GM23338 (cell line): ENCODE results near the gene MOCS3. TPM values are rescaled to one million over a fixed set of nuclear protein-coding genes. Genes with fewer than 3 reads are reported as not detected.

Experiments
- ATAC-seq: fragments of 200-7000 bp; cut with Tn5 transposase; 3 replicates; pipeline ENCODE4 v1.9.1; 2020
- DNase-seq: peaks from one replicate; pipeline ENCODE4 v3.0.0-alpha.2; 2015; ENCODE audit warnings: low spot score
- H2AFZ ChIP-seq: fragments of 200-600 bp; sonication (generic); 2 replicates; pipeline ENCODE4 v1.8.0; 2016; ENCODE audit warnings: antibody characterized with exemption, mild to moderate bottlenecking, moderate library complexity
- H3F3A ChIP-seq: fragments of 200-600 bp; sonication (generic); replicated peaks from 2 replicates; pipeline ENCODE4 v1.8.0; 2017; ENCODE audit warnings: antibody characterized with exemption, mixed run types, low read depth
- H3K27ac ChIP-seq: fragments of 200-600 bp; sonication (generic); 2 replicates; pipeline ENCODE4 v1.6.1; 2016; ENCODE audit warnings: low read depth
- H3K27me3 ChIP-seq: fragments of 200-600 bp; sonication (generic); 2 replicates; pipeline ENCODE4 v1.8.0; 2016; ENCODE audit warnings: mild to moderate bottlenecking, mixed run types, moderate library complexity; ENCODE audit not compliant: insufficient read depth
- H3K36me3 ChIP-seq: fragments of 200-600 bp; sonication (generic); 2 replicates; pipeline ENCODE4 v1.8.0; 2016; ENCODE audit warnings: mild to moderate bottlenecking; ENCODE audit not compliant: insufficient read depth
- H3K4me1 ChIP-seq: fragments of 200-600 bp; sonication (generic); 2 replicates; pipeline ENCODE4 v1.8.0; 2016; ENCODE audit warnings: mild to moderate bottlenecking, moderate library complexity; ENCODE audit not compliant: insufficient read depth
- H3K4me2 ChIP-seq: fragments of 200-600 bp; sonication (generic); 2 replicates; pipeline ENCODE4 v1.7.1; 2017; ENCODE audit warnings: mixed run types
- H3K4me3 ChIP-seq: fragments of 200-600 bp; sonication (generic); 2 replicates; pipeline ENCODE4 v1.6.1; 2016; ENCODE audit warnings: mixed run types
- H3K79me2 ChIP-seq: fragments of 200-600 bp; sonication (generic); replicated peaks from 2 replicates; pipeline ENCODE4 v1.8.0; 2017; ENCODE audit warnings: mild to moderate bottlenecking; ENCODE audit not compliant: insufficient read depth
- H3K9me2 ChIP-seq: fragments of 200-600 bp; sonication (generic); 2 replicates; pipeline ENCODE4 v1.8.0; 2017; ENCODE audit not compliant: insufficient read depth
- H4K20me1 ChIP-seq: fragments of 200-600 bp; sonication (generic); replicated peaks from 2 replicates; pipeline ENCODE4 v1.8.0; 2017; ENCODE audit warnings: mild to moderate bottlenecking; ENCODE audit not compliant: insufficient read depth
- H3K27ac Mint-ChIP-seq: 2 replicates; pipeline ENCODE4 v1.8.0; 2020; ENCODE audit warnings: inconsistent platforms, mild to moderate bottlenecking, moderate library complexity, mixed read lengths
- H3K27me3 Mint-ChIP-seq: 3 replicates; pipeline ENCODE4 v1.8.0; 2022; ENCODE audit warnings: low read depth, mild to moderate bottlenecking, moderate library complexity, mixed read lengths, inconsistent platforms; ENCODE audit not compliant: insufficient read depth, poor library complexity
- H3K36me3 Mint-ChIP-seq: 3 replicates; pipeline ENCODE4 v1.8.0; 2021; ENCODE audit warnings: low read depth, mild to moderate bottlenecking, inconsistent platforms, moderate library complexity, mixed read lengths
- H3K4me1 Mint-ChIP-seq: 3 replicates; pipeline ENCODE4 v1.8.0; 2020; ENCODE audit warnings: mild to moderate bottlenecking, inconsistent platforms, mixed read lengths
- H3K4me3 Mint-ChIP-seq: 3 replicates; pipeline ENCODE4 v1.8.0; 2021; ENCODE audit warnings: moderate library complexity, mild to moderate bottlenecking, inconsistent platforms, mixed read lengths
- H3K9me3 Mint-ChIP-seq: 3 replicates; pipeline ENCODE4 v1.8.0; 2020; ENCODE audit warnings: moderate library complexity, mild to moderate bottlenecking, inconsistent platforms, mixed read lengths
- CREB1 ChIP-seq: fragments of 250-450 bp; sonication (Bioruptor Pico); IDR thresholded peaks from 2 replicates; pipeline ENCODE4 v1.5.0; 2020; ENCODE audit warnings: low read depth, mild to moderate bottlenecking, moderate library complexity
- EZH2 ChIP-seq: fragments of 200-600 bp; sonication (generic); IDR thresholded peaks from one replicate; pipeline ENCODE4 v1.8.0; 2017; ENCODE audit warnings: antibody characterized with exemption, mild to moderate bottlenecking, low read depth; ENCODE audit not compliant: unreplicated experiment
- EZH2phosphoT487 ChIP-seq: fragments of 200-600 bp; sonication (generic); IDR thresholded peaks from one replicate; pipeline ENCODE4 v1.8.1; 2018; ENCODE audit warnings: antibody characterized with exemption; ENCODE audit not compliant: unreplicated experiment
- JUNB ChIP-seq: IDR thresholded peaks from one replicate; pipeline ENCODE4 v1.6.1; 2016; ENCODE audit warnings: antibody characterized with exemption; ENCODE audit not compliant: unreplicated experiment
- NANOG ChIP-seq: IDR thresholded peaks from 2 replicates; pipeline ENCODE4 v1.6.1; 2016; ENCODE audit warnings: antibody characterized with exemption, borderline replicate concordance
- POLR2AphosphoS5 ChIP-seq: IDR thresholded peaks from 2 replicates; pipeline ENCODE4 v1.6.1; 2016; ENCODE audit warnings: antibody characterized with exemption, low read depth
- STAT1 ChIP-seq: IDR thresholded peaks from one replicate; pipeline ENCODE4 v1.6.1; 2016; ENCODE audit warnings: antibody characterized with exemption; ENCODE audit not compliant: unreplicated experiment
- ZNF114 ChIP-seq: fragments of 250-450 bp; sonication (Bioruptor Pico); IDR thresholded peaks from 2 replicates; pipeline ENCODE4 v1.5.0; 2020; ENCODE audit warnings: mild to moderate bottlenecking, moderate library complexity
- ZNF331 ChIP-seq: fragments of 250-450 bp; sonication (Bioruptor Pico); IDR thresholded peaks from 2 replicates; pipeline ENCODE4 v1.5.0; 2020; ENCODE audit warnings: low read depth, mild to moderate bottlenecking, moderate library complexity
- polyA plus RNA-seq: library from polyadenylated mRNA; unstranded; fragments of >200 nt; fragmentation: Nextera tagmentation; extraction: Ambion mirVana; gene quantifications from 2 replicates; pipeline ENCODE4 v1.2.1, GENCODE V29; 2016
- total RNA-seq: library from RNA; depleted of rRNA; stranded (reverse); fragments of >200 nt; shearing (Covaris generic); gene quantifications from 2 replicates; pipeline ENCODE4 v1.2.3, GENCODE V29; 2014
- TF ChIP-seq, protein P1 (sequence below): IDR thresholded peaks from 2 replicates; pipeline ENCODE4 v1.6.1; 2016; ENCODE audit warnings: antibody characterized with exemption
- TF ChIP-seq, protein P2 (sequence below), 2 experiments: fragments of 200-600 bp in 1 of 2; sonication (generic) in 1 of 2; conservative IDR thresholded peaks; 2 replicates each; pipeline versions ENCODE4 v1.5.1 to v1.6.1; 2016 to 2017; ENCODE audit warnings: antibody characterized with exemption in 2 of 2, low read depth in 2 of 2, mild to moderate bottlenecking in 2 of 2, moderate library complexity in 1 of 2
- TF ChIP-seq, protein P3 (sequence below): fragments of 250-450 bp; sonication (Bioruptor Pico); IDR thresholded peaks from 2 replicates; pipeline ENCODE4 v1.5.0; 2020; ENCODE audit warnings: mild to moderate bottlenecking, moderate library complexity
- TF ChIP-seq, protein P4 (sequence below): IDR thresholded peaks from one replicate; pipeline ENCODE4 v1.6.1; 2018; ENCODE audit warnings: antibody characterized with exemption; ENCODE audit not compliant: unreplicated experiment

MOCS3 gene
- total and polyA plus RNA-seq, 2 experiments from 2014 or later, result 2.2 to 9.1 TPM

DNA sequence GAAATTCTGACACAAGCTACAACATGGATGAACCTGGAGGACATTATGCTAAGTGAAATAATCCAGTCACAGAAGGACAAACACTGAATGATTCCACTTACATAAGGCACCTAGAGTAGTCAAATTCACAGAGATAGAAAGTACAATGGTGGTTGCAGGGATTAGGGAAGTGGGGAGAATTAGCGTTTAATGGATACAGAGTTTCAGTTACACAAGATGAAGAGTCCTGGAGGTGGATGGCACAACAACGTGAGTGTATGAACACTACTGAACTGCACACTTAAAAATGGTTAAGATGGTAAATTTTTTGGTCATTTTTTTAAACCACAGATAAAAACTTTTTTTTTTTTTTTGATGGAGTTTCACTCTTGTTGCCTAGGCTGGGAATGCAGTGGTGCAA lies 24.7 kb downstream of the MOCS3 start:
- no peak overlapping the region for H3K4me3 Mint-ChIP-seq
- no peak for ATAC-seq
- H3K4me2 ChIP-seq, result no peak overlapping the region
- H3K27me3 ChIP-seq, result no peaks in the 10 kb centered on the region
- no peaks in the 10 kb centered on the region for H3K4me1 ChIP-seq
- H3K4me1 Mint-ChIP-seq, result peaks cover 6% of the 10 kb centered on the region; the same call in 2 of the 3 replicates
- H3K36me3 ChIP-seq, result no peaks in the 10 kb centered on the region
- H3K27ac ChIP-seq, result no peak overlapping the region
- H3K9me3 Mint-ChIP-seq, result no peaks in the 10 kb centered on the region; the same call in 2 of the 3 replicates
- H3K79me2 ChIP-seq, result no peaks in the 10 kb centered on the region
- TF ChIP-seq, protein P1, sequence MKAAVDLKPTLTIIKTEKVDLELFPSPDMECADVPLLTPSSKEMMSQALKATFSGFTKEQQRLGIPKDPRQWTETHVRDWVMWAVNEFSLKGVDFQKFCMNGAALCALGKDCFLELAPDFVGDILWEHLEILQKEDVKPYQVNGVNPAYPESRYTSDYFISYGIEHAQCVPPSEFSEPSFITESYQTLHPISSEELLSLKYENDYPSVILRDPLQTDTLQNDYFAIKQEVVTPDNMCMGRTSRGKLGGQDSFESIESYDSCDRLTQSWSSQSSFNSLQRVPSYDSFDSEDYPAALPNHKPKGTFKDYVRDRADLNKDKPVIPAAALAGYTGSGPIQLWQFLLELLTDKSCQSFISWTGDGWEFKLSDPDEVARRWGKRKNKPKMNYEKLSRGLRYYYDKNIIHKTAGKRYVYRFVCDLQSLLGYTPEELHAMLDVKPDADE, result no peak
- TF ChIP-seq EZH2, result no peak
- TF ChIP-seq ZNF331 (CRISPR knock-in tag), result no peak
- no peak for TF ChIP-seq CREB1 (CRISPR knock-in tag)
- TF ChIP-seq ZNF114 (CRISPR knock-in tag), result no peak
- no peak for TF ChIP-seq EZH2phosphoT487
- TF ChIP-seq, protein P2, sequence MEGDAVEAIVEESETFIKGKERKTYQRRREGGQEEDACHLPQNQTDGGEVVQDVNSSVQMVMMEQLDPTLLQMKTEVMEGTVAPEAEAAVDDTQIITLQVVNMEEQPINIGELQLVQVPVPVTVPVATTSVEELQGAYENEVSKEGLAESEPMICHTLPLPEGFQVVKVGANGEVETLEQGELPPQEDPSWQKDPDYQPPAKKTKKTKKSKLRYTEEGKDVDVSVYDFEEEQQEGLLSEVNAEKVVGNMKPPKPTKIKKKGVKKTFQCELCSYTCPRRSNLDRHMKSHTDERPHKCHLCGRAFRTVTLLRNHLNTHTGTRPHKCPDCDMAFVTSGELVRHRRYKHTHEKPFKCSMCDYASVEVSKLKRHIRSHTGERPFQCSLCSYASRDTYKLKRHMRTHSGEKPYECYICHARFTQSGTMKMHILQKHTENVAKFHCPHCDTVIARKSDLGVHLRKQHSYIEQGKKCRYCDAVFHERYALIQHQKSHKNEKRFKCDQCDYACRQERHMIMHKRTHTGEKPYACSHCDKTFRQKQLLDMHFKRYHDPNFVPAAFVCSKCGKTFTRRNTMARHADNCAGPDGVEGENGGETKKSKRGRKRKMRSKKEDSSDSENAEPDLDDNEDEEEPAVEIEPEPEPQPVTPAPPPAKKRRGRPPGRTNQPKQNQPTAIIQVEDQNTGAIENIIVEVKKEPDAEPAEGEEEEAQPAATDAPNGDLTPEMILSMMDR (conservative IDR thresholded peaks at IDR 0.05; ENCODE audit: low read depth in 2 of 2), result no peak
- TF ChIP-seq JUNB, result no peak
- no peak for TF ChIP-seq STAT1
- TF ChIP-seq, protein P3, sequence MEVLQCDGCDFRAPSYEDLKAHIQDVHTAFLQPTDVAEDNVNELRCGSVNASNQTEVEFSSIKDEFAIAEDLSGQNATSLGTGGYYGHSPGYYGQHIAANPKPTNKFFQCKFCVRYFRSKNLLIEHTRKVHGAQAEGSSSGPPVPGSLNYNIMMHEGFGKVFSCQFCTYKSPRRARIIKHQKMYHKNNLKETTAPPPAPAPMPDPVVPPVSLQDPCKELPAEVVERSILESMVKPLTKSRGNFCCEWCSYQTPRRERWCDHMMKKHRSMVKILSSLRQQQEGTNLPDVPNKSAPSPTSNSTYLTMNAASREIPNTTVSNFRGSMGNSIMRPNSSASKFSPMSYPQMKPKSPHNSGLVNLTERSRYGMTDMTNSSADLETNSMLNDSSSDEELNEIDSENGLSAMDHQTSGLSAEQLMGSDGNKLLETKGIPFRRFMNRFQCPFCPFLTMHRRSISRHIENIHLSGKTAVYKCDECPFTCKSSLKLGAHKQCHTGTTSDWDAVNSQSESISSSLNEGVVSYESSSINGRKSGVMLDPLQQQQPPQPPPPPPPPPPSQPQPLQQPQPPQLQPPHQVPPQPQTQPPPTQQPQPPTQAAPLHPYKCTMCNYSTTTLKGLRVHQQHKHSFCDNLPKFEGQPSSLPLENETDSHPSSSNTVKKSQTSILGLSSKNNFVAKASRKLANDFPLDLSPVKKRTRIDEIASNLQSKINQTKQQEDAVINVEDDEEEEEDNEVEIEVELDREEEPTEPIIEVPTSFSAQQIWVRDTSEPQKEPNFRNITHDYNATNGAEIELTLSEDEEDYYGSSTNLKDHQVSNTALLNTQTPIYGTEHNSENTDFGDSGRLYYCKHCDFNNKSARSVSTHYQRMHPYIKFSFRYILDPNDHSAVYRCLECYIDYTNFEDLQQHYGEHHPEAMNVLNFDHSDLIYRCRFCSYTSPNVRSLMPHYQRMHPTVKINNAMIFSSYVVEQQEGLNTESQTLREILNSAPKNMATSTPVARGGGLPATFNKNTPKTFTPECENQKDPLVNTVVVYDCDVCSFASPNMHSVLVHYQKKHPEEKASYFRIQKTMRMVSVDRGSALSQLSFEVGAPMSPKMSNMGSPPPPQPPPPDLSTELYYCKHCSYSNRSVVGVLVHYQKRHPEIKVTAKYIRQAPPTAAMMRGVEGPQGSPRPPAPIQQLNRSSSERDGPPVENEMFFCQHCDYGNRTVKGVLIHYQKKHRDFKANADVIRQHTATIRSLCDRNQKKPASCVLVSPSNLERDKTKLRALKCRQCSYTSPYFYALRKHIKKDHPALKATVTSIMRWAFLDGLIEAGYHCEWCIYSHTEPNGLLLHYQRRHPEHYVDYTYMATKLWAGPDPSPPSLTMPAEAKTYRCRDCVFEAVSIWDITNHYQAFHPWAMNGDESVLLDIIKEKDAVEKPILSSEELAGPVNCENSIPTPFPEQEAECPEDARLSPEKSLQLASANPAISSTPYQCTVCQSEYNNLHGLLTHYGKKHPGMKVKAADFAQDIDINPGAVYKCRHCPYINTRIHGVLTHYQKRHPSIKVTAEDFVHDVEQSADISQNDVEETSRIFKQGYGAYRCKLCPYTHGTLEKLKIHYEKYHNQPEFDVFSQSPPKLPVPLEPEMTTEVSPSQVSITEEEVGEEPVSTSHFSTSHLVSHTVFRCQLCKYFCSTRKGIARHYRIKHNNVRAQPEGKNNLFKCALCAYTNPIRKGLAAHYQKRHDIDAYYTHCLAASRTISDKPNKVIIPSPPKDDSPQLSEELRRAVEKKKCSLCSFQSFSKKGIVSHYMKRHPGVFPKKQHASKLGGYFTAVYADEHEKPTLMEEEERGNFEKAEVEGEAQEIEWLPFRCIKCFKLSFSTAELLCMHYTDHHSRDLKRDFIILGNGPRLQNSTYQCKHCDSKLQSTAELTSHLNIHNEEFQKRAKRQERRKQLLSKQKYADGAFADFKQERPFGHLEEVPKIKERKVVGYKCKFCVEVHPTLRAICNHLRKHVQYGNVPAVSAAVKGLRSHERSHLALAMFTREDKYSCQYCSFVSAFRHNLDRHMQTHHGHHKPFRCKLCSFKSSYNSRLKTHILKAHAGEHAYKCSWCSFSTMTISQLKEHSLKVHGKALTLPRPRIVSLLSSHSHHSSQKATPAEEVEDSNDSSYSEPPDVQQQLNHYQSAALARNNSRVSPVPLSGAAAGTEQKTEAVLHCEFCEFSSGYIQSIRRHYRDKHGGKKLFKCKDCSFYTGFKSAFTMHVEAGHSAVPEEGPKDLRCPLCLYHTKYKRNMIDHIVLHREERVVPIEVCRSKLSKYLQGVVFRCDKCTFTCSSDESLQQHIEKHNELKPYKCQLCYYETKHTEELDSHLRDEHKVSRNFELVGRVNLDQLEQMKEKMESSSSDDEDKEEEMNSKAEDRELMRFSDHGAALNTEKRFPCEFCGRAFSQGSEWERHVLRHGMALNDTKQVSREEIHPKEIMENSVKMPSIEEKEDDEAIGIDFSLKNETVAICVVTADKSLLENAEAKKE (CRISPR knock-in tag), result no peak
- TF ChIP-seq, protein P4, sequence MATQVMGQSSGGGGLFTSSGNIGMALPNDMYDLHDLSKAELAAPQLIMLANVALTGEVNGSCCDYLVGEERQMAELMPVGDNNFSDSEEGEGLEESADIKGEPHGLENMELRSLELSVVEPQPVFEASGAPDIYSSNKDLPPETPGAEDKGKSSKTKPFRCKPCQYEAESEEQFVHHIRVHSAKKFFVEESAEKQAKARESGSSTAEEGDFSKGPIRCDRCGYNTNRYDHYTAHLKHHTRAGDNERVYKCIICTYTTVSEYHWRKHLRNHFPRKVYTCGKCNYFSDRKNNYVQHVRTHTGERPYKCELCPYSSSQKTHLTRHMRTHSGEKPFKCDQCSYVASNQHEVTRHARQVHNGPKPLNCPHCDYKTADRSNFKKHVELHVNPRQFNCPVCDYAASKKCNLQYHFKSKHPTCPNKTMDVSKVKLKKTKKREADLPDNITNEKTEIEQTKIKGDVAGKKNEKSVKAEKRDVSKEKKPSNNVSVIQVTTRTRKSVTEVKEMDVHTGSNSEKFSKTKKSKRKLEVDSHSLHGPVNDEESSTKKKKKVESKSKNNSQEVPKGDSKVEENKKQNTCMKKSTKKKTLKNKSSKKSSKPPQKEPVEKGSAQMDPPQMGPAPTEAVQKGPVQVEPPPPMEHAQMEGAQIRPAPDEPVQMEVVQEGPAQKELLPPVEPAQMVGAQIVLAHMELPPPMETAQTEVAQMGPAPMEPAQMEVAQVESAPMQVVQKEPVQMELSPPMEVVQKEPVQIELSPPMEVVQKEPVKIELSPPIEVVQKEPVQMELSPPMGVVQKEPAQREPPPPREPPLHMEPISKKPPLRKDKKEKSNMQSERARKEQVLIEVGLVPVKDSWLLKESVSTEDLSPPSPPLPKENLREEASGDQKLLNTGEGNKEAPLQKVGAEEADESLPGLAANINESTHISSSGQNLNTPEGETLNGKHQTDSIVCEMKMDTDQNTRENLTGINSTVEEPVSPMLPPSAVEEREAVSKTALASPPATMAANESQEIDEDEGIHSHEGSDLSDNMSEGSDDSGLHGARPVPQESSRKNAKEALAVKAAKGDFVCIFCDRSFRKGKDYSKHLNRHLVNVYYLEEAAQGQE, result no peak
- no peak for TF ChIP-seq POLR2AphosphoS5
- no peak for TF ChIP-seq NANOG
- H3K27ac Mint-ChIP-seq, result no peak overlapping the region
- no peak overlapping the region for H2AFZ ChIP-seq
- no peaks in the 10 kb centered on the region for H3K9me2 ChIP-seq
- H3F3A ChIP-seq, result no peaks in the 10 kb centered on the region
- H3K27me3 Mint-ChIP-seq, result no peaks in the 10 kb centered on the region
- no peaks in the 10 kb centered on the region for H4K20me1 ChIP-seq
- DNase-seq, result no peak
- H3K4me3 ChIP-seq, result no peak overlapping the region
- no peaks in the 10 kb centered on the region for H3K36me3 Mint-ChIP-seq
